Ascending aorta (tissue), 2 donors: ENCODE measurements around the gene NT5DC1. TPM values are rescaled to one million over a fixed set of nuclear protein-coding genes. Genes with fewer than 3 reads are reported as not detected.

Source experiments
- DNase-seq, 2 donors: peaks; one replicate each; pipeline ENCODE4 v3.0.0-alpha.2; 2019; ENCODE audit warnings: low spot score in 2 of 2
- H3K27ac ChIP-seq, 2 donors: fragments of 200-600 bp; sonication (generic); one replicate each; pipeline ENCODE4 v1.5.1; 2016 to 2017; ENCODE audit warnings: mild to moderate bottlenecking in 1 of 2
- H3K27me3 ChIP-seq: fragments of 200-600 bp; sonication (generic); one replicate; pipeline ENCODE4 v1.5.1; 2017
- H3K36me3 ChIP-seq, 2 donors: fragments of 200-600 bp; sonication (generic); one replicate each; pipeline ENCODE4 v1.5.1; 2016
- H3K4me1 ChIP-seq, 2 donors: fragments of 200-600 bp; sonication (generic); one replicate each; pipeline ENCODE4 v1.5.1; 2016 to 2017; ENCODE audit warnings: mild to moderate bottlenecking in 1 of 2
- H3K4me3 ChIP-seq, 2 donors: fragments of 200-600 bp; sonication (generic); one replicate each; pipeline ENCODE4 v1.5.1; 2016 to 2017; ENCODE audit warnings: mild to moderate bottlenecking in 1 of 2
- H3K9me3 ChIP-seq, 2 donors: fragments of 200-600 bp; sonication (generic); one replicate each; pipeline ENCODE4 v1.5.1; 2016
- intact Hi-C: fragments of 100-400 bp; cut with DNase I; formaldehyde crosslinking; loops from one replicate; pipeline ENCODE4 v1.15.1; 2023
- total RNA-seq: library from RNA; depleted of rRNA; stranded (reverse); fragments of >200 nt; gene quantifications from one replicate; pipeline ENCODE4 v1.1.0, GENCODE V29; 2016
- TF ChIP-seq, protein P1 (sequence below), 3 experiments: fragments of 200-600 bp in 2 of 3; fragments of 450-650 bp in 1 of 3; sonication (generic) in 2 of 3; IDR thresholded peaks; one replicate each; pipeline ENCODE4 v1.5.1; 2016 to 2019; ENCODE audit warnings: antibody characterized with exemption in 3 of 3, mild to moderate bottlenecking in 1 of 3, moderate library complexity in 1 of 3

NT5DC1 gene
- total RNA-seq, 1 donor from 2014 or later, result 4.6 TPM

DNA sequence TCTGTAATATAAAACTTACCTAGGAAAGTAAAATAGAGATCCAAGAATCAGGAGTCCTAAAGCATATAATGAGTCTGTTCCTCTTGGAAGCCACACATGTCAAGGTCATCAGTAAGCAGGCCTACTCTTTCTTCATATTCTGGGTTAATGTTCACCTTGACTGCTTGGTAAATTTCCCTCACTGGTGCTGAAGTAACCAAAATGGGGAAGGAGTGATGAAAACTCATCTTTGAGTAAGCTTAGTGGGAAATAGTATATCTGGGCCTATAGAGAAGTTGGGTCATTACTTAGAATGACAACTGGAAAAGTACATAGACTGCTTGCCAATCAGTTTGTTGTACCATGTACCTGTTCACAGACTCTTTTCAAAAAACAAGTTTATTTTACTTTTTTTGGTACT, 146.6 kb downstream of the NT5DC1 start:
- peaks cover 0 to 4% of the 10 kb centered on the region in 2 donors for H3K36me3 ChIP-seq
- no peak overlapping the region for H3K27ac ChIP-seq
- intact Hi-C loops, result no loop called here
- H3K9me3 ChIP-seq, result no peaks in the 10 kb centered on the region
- TF ChIP-seq, protein P1, sequence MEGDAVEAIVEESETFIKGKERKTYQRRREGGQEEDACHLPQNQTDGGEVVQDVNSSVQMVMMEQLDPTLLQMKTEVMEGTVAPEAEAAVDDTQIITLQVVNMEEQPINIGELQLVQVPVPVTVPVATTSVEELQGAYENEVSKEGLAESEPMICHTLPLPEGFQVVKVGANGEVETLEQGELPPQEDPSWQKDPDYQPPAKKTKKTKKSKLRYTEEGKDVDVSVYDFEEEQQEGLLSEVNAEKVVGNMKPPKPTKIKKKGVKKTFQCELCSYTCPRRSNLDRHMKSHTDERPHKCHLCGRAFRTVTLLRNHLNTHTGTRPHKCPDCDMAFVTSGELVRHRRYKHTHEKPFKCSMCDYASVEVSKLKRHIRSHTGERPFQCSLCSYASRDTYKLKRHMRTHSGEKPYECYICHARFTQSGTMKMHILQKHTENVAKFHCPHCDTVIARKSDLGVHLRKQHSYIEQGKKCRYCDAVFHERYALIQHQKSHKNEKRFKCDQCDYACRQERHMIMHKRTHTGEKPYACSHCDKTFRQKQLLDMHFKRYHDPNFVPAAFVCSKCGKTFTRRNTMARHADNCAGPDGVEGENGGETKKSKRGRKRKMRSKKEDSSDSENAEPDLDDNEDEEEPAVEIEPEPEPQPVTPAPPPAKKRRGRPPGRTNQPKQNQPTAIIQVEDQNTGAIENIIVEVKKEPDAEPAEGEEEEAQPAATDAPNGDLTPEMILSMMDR (IDR thresholded peaks at IDR 0.05), result no peak
- no peak for DNase-seq
- H3K27me3 ChIP-seq, result no peaks in the 10 kb centered on the region
- peaks cover 5 to 23% of the 10 kb centered on the region in 2 donors for H3K4me1 ChIP-seq
- H3K4me3 ChIP-seq, result no peak overlapping the region

DNA sequence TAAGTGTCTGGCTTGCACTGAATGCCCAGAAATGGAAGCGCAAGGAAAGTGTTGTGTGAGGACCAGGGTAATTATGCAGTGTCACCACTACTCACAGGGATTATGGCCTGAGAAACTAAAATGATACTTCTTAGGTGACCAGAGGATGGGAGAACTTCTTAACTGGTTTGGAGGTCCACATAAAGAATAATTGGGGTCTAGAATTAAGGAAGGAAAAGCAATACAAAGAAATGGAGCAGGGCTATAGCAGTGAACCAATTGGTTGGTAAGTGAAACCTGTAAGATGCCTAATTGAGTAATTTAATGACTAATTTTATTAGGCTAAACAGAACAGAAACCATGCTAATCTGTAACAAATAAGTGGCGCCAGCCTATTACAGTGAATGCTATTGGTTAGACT, 147.9 kb downstream of the NT5DC1 start:
- H3K27ac ChIP-seq, result peak overlapping the region in 1 of 2 donors; percentile 4
- intact Hi-C loops, result no loop called here
- peaks cover 0 to 4% of the 10 kb centered on the region in 2 donors for H3K36me3 ChIP-seq
- H3K27me3 ChIP-seq, result no peaks in the 10 kb centered on the region
- DNase-seq, result no peak
- H3K9me3 ChIP-seq, result no peaks in the 10 kb centered on the region
- peaks cover 11 to 23% of the 10 kb centered on the region in 2 donors for H3K4me1 ChIP-seq
- H3K4me3 ChIP-seq, result no peak overlapping the region
- TF ChIP-seq, protein P1 (IDR thresholded peaks at IDR 0.05), result no peak

DNA sequence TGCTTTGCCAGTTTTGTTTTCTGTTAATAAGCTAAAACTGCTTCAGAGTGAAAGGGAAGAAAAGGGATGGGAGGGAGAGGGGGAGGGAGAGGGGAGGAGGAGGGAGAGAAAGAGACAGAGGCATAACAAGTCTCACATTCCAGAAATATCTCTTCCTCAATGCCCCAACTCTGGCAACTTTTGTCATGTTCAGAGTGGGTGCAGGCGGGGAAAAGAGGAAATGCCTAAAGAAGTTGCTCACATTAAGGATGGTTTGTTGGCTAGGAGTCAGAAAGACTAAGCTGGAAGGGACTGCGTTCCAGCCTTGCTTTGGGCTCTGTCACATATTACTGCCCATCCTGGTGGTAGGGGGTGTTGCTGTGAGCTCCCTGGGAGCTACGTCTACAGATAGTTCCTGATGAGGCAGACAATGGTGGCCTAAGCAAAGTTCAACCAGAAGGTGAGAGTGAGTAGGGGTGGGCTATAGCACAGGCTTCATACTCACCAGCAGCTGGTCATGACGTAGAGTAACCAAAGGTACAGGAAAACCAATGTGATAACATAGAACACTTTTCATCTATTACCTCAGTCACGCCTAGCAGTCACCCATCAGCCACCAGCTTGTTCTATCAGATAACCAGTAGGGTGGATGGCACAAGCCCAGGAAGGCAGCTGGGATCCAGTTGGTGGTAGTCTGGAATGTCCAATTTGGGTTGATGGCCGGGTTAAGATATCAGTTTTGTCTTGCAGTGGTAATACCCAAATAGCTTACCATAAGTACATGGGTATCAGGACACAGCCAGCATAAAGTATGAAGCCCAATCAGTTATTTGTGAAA, 151.1 kb downstream of the NT5DC1 start:
- H3K4me3 ChIP-seq, result peak overlapping the region; percentile 38 to 90

DNA sequence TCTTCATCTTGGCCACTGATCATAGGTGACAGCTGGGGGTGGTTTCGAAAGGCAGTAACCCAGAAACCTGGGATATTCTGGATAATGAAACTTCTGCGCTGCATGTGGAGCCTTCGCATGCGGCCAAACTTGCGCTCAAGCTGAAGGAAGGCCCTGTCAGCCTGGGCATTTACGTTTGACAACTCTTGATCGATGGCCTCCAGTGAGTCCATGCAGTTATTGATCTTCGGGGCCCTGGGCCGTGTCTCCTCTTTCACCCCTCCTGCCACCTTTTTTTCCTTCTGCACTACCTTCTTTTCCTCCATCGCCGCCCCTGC, 152.5 kb downstream of the NT5DC1 start:
- TF ChIP-seq, protein P1 (IDR thresholded peaks at IDR 0.05), result no peak
- intact Hi-C loops, result loop anchor here (2.0 kb wide), 1 partner anchor 152 kb away; the partner anchor contains the start of gene NT5DC1
- DNase-seq, result no peak
- peak overlapping the region; percentile 66 to 90 for H3K4me3 ChIP-seq
- H3K36me3 ChIP-seq, result no peaks in the 10 kb centered on the region
- H3K4me1 ChIP-seq, result peaks cover 11 to 26% of the 10 kb centered on the region in 2 donors
- peak overlapping the region; percentile 83 to 92 for H3K27ac ChIP-seq
- H3K27me3 ChIP-seq, result no peaks in the 10 kb centered on the region
- H3K9me3 ChIP-seq, result no peaks in the 10 kb centered on the region

More for the DNA sequence above, 151.1 kb downstream of the NT5DC1 start:
- H3K27me3 ChIP-seq, result no peaks in the 10 kb centered on the region
- peak overlapping the region; percentile 51 to 73 for H3K27ac ChIP-seq
- intact Hi-C loops, result loop anchor here (2.0 kb wide), 1 partner anchor 151 kb away; the partner anchor contains the start of gene NT5DC1
- no peaks in the 10 kb centered on the region for H3K36me3 ChIP-seq
- H3K9me3 ChIP-seq, result no peaks in the 10 kb centered on the region
- TF ChIP-seq, protein P1 (IDR thresholded peaks at IDR 0.05), result no peak
- peaks cover 11 to 26% of the 10 kb centered on the region in 2 donors for H3K4me1 ChIP-seq
- DNase-seq, result no peak

DNA sequence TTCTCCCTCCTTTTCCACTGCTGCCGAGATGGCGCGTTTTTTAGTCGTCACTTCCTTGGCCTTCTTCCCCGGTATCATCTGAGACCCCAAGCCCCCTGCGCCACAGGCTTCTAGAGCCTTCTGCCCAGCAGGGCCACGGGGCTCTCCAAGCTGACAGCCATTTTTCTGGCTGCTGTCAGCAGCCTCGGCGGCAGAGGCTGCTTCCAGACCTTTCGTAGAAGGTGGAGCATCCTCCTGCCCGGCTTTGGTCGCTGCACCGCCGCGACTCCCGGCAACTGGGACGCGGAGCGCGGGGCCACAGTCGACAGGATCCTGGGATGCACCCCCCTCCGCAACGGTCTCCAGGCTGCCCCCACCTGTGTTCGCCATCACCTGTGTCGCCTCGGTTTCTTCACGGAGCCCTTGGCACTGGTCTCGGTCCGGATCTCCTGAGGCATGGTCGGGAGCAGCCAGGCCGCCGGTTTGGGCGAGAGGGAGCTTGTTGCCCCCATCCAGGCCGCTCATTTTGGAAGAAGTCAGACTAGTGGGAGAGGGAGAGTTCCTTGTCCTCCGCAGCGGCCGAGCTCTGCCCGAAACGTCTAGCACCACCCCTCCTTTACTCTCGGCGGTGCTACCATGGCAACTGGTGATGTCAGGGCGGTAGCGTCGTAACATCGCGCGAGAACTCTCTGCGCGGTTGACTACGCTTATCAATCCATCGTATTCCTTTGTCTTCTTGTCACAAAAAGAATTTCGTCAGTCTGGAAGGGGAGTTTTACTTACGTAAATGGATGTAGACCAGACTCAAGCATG, 153.0 kb downstream of the NT5DC1 start, which contains the start of gene TSPYL4:
TSPYL4 (minus strand) TSS at position 571 of the 792 bp plus-strand sequence; CDS start at position 504, 67 bp downstream.
- Histone ChIP-seq H3K36me3 (no peaks in the 10 kb centered on the region), H3K27ac (peak within 1 kb of the TSS; percentile 83 to 92), H3K9me3 (no peaks in the 10 kb centered on the region), H3K4me1 (peaks cover 11 to 26% of the 10 kb centered on the region in 2 donors), H3K27me3 (no peaks in the 10 kb centered on the region), H3K4me3 (peak within 1 kb of the TSS; percentile 66 to 90)
- intact Hi-C loops, result loop anchor here (1.0 to 2.0 kb wide), 2 partner anchors 26 to 153 kb away; partner anchors contain the start of genes NT5DC1 and TSPYL1
- peak; percentile 75 to 97 for DNase-seq
- TF ChIP-seq, protein P1 (IDR thresholded peaks at IDR 0.05), result no peak
